ENCODE measurements around the gene SLC29A1.

SLC29A1 gene

GRCh38 chr6:44201638-44202303 lies 21.6 kb upstream of the SLC29A1 start:
- TF ChIP-seq GLIS3 (CRISPR knock-in tag; IDR thresholded peaks at IDR 0.05) (no peak), ZNF70 (CRISPR knock-in tag; IDR thresholded peaks at IDR 0.05) (no peak), ZFP30 (CRISPR knock-in tag; IDR thresholded peaks at IDR 0.05) (no peak), OSR1 (CRISPR knock-in tag; IDR thresholded peaks at IDR 0.05) (no peak), ZC3H10 (CRISPR knock-in tag; IDR thresholded peaks at IDR 0.05) (no peak), CSDC2 (CRISPR knock-in tag; IDR thresholded peaks at IDR 0.05) (no peak), TOX (CRISPR knock-in tag; IDR thresholded peaks at IDR 0.05; ENCODE audit: borderline replicate concordance) (no peak), POU6F1 (CRISPR knock-in tag; IDR thresholded peaks at IDR 0.05; ENCODE audit: borderline replicate concordance, low read depth) (no peak), TCF4 (CRISPR knock-in tag; IDR thresholded peaks at IDR 0.05; ENCODE audit: borderline replicate concordance) (no peak), ZNF565 (CRISPR knock-in tag; conservative IDR thresholded peaks at IDR 0.05; ENCODE audit: low read depth) (no peak), ESRRG (CRISPR knock-in tag; IDR thresholded peaks at IDR 0.05) (no peak), SNAI2 (CRISPR knock-in tag; IDR thresholded peaks at IDR 0.05) (no peak), PPARA (CRISPR knock-in tag; IDR thresholded peaks at IDR 0.05; ENCODE audit: borderline replicate concordance) (no peak), ZNF8 (CRISPR knock-in tag; IDR thresholded peaks at IDR 0.05) (no peak), RARB (CRISPR knock-in tag; IDR thresholded peaks at IDR 0.05) (no peak)
- TF ChIP-seq, protein P1, sequence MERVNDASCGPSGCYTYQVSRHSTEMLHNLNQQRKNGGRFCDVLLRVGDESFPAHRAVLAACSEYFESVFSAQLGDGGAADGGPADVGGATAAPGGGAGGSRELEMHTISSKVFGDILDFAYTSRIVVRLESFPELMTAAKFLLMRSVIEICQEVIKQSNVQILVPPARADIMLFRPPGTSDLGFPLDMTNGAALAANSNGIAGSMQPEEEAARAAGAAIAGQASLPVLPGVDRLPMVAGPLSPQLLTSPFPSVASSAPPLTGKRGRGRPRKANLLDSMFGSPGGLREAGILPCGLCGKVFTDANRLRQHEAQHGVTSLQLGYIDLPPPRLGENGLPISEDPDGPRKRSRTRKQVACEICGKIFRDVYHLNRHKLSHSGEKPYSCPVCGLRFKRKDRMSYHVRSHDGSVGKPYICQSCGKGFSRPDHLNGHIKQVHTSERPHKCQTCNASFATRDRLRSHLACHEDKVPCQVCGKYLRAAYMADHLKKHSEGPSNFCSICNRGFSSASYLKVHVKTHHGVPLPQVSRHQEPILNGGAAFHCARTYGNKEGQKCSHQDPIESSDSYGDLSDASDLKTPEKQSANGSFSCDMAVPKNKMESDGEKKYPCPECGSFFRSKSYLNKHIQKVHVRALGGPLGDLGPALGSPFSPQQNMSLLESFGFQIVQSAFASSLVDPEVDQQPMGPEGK (CRISPR knock-in tag; IDR thresholded peaks at IDR 0.05; ENCODE audit: borderline replicate concordance), result no peak
- TF ChIP-seq, protein P2, sequence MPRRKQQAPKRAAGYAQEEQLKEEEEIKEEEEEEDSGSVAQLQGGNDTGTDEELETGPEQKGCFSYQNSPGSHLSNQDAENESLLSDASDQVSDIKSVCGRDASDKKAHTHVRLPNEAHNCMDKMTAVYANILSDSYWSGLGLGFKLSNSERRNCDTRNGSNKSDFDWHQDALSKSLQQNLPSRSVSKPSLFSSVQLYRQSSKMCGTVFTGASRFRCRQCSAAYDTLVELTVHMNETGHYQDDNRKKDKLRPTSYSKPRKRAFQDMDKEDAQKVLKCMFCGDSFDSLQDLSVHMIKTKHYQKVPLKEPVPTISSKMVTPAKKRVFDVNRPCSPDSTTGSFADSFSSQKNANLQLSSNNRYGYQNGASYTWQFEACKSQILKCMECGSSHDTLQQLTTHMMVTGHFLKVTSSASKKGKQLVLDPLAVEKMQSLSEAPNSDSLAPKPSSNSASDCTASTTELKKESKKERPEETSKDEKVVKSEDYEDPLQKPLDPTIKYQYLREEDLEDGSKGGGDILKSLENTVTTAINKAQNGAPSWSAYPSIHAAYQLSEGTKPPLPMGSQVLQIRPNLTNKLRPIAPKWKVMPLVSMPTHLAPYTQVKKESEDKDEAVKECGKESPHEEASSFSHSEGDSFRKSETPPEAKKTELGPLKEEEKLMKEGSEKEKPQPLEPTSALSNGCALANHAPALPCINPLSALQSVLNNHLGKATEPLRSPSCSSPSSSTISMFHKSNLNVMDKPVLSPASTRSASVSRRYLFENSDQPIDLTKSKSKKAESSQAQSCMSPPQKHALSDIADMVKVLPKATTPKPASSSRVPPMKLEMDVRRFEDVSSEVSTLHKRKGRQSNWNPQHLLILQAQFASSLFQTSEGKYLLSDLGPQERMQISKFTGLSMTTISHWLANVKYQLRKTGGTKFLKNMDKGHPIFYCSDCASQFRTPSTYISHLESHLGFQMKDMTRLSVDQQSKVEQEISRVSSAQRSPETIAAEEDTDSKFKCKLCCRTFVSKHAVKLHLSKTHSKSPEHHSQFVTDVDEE (CRISPR knock-in tag; IDR thresholded peaks at IDR 0.05), result no peak
- TF ChIP-seq, protein P3, sequence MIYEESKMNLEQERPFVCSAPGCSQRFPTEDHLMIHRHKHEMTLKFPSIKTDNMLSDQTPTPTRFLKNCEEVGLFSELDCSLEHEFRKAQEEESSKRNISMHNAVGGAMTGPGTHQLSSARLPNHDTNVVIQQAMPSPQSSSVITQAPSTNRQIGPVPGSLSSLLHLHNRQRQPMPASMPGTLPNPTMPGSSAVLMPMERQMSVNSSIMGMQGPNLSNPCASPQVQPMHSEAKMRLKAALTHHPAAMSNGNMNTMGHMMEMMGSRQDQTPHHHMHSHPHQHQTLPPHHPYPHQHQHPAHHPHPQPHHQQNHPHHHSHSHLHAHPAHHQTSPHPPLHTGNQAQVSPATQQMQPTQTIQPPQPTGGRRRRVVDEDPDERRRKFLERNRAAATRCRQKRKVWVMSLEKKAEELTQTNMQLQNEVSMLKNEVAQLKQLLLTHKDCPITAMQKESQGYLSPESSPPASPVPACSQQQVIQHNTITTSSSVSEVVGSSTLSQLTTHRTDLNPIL (CRISPR knock-in tag; IDR thresholded peaks at IDR 0.05; ENCODE audit: low read depth), result no peak
- ATAC-seq, result no peak

- ATAC-seq, result no peak
- TF ChIP-seq TCF4 (CRISPR knock-in tag; IDR thresholded peaks at IDR 0.05; ENCODE audit: borderline replicate concordance) (no peak), POU6F1 (CRISPR knock-in tag; IDR thresholded peaks at IDR 0.05; ENCODE audit: borderline replicate concordance, low read depth) (no peak), ZFP3 (CRISPR knock-in tag; IDR thresholded peaks at IDR 0.05) (no peak), TOX (CRISPR knock-in tag; IDR thresholded peaks at IDR 0.05; ENCODE audit: borderline replicate concordance) (no peak), ZNF8 (CRISPR knock-in tag; IDR thresholded peaks at IDR 0.05) (no peak), ISL1 (CRISPR knock-in tag; IDR thresholded peaks at IDR 0.05) (no peak), ZNF565 (CRISPR knock-in tag; conservative IDR thresholded peaks at IDR 0.05; ENCODE audit: low read depth) (no peak), ZC3H10 (CRISPR knock-in tag; IDR thresholded peaks at IDR 0.05) (no peak), RARB (CRISPR knock-in tag; IDR thresholded peaks at IDR 0.05) (no peak), BACH2 (CRISPR knock-in tag; IDR thresholded peaks at IDR 0.05; ENCODE audit: borderline replicate concordance) (no peak)
- TF ChIP-seq, protein P3 (CRISPR knock-in tag; IDR thresholded peaks at IDR 0.05; ENCODE audit: low read depth), result no peak
- TF ChIP-seq, protein P1 (CRISPR knock-in tag; IDR thresholded peaks at IDR 0.05; ENCODE audit: borderline replicate concordance), result no peak
- TF ChIP-seq, protein P2 (CRISPR knock-in tag; IDR thresholded peaks at IDR 0.05), result no peak
These were observed 20.9 kb upstream of the SLC29A1 start for GRCh38 chr6:44202332-44202971.
